Stimulated activated CD8-positive, alpha-beta memory T cell treated with anti-CD3 and anti-CD28 coated beads, Interleukin-12 subunit alpha, Interleukin-12 subunit beta, amount 100 ng/mL, for 24 hours (primary cell): ENCODE measurements around the gene PPHLN1.

ENCODE experiments used
- DNase-seq: peaks from one replicate; pipeline ENCODE4 v3.0.0-alpha.2; 2020; ENCODE audit errors: extremely low read depth

Gene PPHLN1

DNA sequence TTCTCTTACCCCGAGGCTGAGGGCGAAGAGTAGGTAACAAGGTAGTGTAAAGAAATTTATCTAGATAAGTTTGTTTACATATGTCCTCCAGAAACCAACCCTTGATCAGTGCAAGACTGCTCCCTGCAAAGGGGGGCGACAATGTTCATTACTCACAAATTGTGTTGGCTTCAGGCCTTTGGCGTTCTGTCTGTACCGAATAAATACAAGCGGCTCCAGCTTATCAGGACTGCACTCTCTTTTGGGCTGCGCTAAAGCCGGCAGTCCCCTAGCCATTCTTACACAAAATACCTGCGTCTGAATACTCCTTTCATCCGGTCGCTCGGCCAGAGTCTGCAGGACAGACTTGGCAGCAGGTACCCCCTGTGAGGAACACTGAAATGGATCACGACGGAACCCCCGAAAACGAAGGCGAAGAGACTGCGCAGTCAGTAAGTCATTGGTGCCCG, 116.4 kb downstream of the PPHLN1 start:
- no peak for DNase-seq

DNA sequence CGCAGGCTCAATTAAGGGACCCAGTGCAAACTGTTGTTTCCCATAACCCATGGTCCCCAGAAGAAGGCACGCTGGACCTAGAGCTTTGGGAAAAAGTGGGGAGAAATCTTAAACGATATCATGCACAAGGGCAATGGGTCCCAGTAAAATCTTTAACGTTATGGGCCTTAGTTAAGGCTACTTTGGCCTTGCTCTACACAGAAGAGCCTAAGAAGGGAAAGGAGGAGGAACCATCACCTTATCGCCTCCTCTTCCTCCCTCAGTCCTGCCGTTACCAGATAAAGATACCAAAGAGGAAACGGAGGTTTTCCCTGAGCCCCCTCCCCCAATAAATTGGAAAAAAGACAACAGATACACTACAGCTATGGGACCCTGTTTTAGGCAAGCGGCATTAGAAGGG, 116.9 kb downstream of the PPHLN1 start:
- DNase-seq: no peak

DNA sequence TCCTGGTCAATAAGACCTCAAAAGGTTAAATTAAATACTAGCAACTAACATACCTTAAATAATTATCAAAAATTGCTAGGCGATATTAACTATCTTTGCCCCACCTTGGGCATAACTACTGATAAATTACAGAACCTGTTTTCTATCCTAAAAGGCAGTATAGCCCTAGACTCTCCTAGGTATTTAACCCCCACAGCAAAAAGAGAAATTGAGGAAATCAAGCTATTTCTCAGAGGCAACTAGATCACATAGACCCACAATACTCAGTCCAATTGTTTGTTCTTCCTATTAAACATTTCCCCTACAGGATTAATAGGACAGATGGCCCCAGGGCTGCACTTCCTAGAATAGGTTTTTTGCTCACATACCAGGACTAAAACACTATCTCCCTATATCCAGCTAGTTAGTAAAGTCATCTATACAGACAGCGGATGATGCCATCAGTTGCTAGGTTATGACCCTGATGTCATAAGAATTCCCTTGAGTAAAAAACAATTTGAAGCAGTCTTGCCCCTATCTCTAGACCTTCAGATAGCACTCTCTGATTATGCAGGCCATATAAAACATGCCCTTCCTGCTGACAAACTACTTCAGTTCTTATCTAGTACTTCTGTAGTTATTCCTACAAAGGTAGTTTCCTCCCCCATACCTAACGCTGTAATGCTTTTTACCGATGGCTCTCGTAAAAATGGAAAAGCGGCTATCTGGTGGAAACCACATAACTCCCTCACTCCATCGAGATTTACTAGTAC, 118.4 kb downstream of the PPHLN1 start:
- DNase-seq: no peak

DNA sequence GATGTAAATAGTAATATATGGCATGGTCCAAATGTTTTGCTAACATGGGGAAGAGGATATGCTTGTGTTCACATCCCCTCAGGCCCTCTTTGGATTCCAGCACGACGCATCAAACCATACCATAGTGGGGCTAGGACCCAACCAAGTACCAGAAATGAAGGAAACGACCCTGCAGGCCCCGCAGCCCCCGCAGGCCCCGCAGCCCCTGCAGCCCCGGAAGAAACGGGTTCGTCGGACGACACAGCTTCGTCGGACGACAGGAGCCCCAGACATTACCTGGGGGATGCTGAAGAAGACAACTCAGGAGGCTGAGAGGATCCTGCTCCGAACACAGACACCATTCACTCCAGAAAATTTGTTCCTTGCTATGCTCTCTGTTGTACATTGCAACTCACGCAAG, 119.9 kb downstream of the PPHLN1 start:
- no peak for DNase-seq

DNA sequence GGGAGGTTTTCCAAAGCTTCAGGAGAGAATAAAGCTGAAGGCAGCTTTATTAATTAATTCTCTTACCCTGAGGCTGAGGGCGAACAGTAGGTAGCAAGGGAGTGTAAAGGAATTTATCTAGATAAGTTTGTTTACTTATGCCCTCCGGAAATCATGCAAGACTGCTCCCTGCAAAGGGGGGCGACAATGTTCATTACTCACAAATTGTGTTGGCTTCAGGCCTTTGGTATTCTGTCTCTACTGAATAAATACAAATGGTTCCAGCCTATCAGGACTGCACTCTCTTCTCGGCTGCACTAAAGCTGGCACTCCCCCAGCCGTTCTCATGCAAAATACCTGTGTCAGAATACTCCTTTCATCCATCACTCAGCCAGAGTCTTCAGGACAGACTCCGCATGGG, 120.8 kb downstream of the PPHLN1 start:
- no peak for DNase-seq

DNA sequence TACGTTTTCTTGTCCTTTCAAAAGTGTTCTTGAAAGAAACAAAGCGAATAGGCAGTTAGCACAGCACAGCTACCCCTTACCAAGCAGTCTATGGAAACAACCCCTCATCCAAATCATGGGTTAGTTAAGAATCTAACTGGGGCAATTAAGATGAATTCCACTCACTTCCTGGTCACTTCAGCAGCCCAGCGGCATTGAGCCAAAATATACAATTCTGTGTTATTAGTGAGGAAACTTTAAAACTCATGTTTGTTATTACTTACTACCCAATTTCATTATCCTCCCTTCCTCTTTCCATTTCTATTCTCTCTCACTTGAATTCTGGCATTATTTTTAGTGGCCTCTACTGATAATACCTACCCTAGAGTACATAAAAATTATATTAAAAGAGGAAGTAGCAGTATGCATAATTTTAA, 121.4 kb downstream of the PPHLN1 start:
- no peak for DNase-seq

DNA sequence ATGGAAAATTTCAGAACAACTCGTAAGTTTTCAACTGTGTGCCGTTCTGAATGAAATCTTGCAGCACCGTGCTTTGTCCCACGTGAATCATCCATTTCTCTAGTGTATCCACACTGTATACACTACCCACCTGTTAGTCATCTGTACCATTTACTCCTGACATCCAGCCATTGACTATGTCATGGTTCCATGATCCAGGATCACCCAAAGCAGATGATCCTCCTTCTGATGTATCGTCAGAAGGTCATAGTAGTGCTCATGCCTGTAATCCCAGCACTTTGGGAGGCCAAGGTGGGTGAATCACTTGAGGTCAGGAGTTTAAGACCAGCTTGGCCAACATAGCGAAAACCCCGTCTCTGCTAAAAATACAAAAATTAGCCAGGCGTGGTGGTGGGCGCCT, 122.9 kb downstream of the PPHLN1 start:
- DNase-seq: no peak

DNA sequence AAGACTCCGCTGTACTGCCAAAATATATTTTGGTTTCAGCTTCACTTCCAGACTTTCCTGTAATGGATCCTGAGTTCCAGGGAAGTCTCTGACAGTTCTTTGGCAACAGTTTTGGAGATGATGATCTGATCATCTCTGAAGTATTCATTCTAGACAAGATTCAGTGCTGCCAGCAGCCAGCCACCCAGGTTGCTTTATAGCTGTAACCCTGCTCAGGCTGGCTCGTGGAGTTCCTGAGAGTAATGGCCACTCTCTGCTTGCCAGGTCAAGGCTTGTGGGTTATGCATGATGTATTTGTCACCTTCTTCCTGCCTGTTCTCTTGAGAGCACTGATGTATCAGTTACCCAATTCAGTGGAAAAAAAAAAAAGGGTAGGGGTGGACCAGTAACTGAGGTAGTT, 124.3 kb downstream of the PPHLN1 start:
- no peak for DNase-seq

DNA sequence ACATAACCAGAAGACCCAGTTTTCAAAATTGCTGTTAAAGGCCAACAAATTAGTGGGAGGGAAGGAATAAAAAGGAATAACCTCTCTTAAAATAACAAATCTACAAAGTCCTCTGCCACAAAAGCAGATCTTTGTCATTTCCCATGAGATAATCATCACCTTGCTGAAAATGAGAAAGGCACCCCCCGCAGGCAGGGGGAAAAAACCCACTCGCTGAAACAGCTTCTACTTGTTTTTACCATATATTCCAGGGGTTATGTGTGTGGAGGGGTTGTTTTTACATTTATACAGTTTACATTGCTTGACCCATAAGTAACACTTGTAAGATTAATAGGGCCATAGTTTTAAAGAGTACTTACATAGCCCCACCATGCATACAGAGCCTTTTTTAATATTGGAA, 132.6 kb downstream of the PPHLN1 start:
- no peak for DNase-seq

DNA sequence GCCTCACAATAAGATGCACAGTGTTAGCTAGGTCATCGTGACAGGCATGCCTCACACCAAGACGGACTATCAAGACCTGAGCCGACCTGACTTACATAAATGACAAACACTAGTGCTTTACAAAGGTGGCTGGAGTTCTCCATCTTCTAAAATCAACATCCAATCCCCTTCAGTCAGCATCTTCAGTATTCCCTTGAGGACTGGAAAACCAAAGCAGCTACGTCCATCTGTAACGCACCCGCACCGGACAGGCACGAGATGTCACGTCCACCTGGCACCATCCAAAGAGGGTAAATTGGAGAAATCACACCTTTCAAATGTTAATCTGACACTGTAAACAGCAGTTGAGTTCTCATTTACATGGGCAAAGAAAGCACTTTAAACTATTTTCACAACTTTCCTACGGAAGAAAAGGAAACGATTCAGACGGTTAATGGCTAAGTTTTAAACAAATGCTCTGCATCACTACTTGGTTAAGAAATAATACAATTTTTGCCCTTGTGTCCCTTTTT, 133.4 kb downstream of the PPHLN1 start:
- DNase-seq: no peak

DNA sequence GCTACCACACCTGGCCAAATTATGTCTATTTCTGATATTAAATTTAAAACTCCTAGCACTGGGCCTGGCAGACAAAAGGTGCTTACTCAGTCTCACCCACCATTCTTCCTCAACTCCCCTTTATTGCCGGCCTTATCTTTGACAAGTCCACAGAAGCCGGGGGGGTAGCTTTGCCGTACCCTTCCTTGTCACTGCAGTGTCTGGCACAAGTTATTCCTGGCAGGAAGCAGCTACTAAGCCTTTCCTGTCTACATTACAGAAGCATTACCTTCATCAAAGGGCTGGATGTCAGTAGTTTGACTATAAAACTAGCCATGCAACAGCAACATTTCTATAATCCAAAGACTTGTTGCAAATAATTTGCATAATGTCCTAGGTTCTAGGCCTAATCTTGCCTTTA, 136.5 kb downstream of the PPHLN1 start:
- no peak for DNase-seq

DNA sequence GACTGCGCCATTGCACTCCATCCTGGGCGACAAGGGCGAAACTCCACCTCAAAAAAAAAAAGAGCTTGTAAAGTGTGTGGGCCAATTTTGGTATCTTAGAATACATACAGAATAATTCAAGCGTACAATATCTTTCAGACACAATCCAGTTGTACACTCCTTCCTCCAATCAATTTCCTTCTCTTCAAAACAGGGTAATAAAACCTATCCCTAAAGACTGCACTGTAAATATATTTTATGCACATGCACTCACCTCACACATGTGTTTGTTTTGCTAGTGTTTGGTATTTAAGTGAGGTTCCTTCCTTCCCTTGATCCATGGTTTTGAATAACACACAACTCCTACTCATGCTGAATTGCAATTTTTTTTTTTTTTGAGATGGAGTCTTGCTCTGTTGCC, 137.7 kb downstream of the PPHLN1 start:
- DNase-seq: no peak

DNA sequence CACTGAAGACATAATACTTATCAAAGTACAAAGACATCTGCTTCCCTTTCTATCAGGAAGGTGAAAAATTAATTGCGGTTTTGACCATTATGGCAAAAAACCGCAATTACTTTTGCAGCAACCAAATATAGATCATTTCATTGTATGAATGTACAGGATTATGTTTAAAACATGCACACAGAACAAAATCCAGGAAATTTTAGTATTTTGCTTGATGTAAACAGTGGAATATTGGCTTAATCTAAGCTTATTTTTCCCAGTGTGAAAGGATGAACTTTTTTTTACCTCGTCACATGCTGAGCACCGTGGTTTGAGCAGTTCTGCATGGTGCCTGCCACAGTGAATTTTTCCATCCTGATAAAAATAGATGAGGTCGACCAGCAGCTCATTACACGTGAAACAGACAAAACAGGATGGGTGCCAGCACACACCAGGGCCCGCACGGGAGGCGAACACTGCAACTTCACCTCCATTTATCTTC, 142.4 kb downstream of the PPHLN1 start:
- DNase-seq: no peak

DNA sequence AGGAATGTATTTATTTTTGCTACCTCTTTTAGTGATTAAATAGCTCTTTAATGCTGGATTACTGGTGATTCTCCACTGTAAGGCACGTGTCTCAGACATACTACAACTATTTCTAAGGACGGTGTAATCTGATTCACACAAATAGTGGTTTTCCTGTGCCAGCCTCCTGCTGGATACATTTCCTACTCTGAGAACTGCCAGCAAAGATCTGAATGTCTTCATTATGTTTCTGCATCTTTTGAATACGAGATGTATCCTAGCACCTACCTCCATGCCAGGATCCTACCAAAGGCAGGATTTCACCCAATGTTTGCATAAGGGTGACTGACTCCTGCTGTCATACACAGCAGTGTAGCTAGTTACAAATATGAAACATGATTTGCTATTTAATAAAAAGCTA, 143.0 kb downstream of the PPHLN1 start:
- no peak for DNase-seq

DNA sequence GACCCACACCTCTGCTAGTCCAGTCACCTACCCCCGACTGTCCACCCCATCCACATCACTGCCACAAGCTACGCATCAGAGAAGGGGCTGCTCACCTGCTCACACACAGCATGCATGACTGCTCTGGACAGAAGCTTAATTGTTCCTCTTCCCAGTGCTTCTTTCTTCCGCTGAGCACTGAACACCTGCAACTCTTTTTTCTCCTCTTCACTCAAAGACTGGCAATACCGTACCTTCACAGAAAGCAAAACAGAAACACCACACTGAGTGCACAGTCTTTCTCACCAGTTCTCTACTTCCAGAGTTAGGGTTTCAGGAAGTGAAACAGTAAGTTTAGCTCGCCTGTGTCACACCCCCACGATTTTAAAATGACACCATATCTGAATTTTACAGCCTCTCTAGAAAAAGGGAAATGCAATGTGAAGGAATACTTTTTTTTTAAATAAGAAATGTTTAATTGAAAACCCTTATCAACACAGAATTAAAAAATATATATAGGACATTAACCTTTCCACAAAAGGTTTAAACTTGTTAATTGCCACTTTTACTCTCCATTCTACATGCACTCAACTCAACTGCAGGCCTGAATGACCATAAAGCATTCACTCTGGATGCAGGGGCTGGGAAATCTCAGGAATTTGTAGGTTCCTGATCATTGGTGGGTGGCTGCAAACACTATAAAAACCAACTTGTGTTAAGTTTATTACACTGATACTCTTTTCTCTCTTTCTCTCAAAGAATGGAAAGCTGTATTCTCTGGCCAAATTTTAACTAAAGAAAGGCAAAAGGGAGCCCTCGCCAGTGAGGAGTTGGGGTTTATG, 143.6 kb downstream of the PPHLN1 start:
- DNase-seq: no peak

DNA sequence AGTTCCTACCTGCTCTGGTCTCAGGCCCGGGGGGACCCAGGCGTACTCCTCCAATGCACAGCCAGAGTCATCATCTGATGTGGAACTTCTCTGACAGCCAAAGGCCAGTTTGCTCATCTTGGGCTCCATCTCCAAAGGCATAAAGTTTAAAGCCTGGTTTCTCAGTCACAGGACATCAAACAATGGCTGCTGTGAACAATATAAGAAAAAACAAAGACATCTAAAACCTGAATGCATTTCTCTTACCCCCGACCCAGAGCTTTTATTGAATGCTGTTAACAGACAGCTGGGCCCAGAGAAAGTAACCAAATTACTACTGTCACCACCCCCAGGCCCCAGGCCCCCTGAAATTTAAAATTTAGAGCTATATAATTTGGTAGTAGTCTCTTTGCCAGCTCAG, 146.4 kb downstream of the PPHLN1 start:
- DNase-seq: no peak

DNA sequence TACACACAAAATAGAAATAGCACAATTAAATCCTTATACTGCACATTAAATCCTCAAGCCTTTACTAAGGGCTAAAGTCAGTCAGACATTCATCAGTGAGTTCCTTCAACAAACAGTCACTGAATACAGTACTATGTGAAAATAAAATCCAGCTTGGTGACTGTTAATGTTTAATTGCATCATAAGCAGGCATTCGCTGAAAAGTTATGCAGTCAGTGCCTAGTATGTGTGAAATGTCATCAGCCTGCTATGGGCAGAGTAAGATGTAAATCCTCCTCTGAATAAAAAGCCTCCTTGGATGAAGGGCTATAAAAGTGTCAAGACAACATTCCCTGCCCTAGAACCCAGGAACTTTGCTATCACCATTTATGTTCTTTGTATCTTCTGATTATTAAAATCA, 147.2 kb downstream of the PPHLN1 start:
- no peak for DNase-seq

DNA sequence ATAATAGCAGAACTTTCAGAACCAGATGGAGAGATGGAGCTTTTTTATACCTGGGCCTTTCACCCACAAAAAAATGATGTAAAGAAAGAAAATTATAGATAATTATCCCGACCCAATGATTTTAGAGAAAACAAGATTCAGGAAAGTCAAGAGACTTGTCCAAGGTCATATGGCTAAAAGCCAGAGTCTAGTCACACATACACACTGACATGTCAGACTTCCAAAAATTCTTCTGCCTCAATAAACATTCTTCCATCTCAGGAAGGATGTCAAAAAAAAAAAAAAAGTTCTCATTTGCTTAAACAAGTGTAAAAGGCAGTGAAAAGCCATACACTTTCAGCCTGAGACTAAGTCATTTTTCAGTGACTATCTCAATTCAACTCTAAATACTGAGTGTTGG, 147.6 kb downstream of the PPHLN1 start:
- DNase-seq: no peak

DNA sequence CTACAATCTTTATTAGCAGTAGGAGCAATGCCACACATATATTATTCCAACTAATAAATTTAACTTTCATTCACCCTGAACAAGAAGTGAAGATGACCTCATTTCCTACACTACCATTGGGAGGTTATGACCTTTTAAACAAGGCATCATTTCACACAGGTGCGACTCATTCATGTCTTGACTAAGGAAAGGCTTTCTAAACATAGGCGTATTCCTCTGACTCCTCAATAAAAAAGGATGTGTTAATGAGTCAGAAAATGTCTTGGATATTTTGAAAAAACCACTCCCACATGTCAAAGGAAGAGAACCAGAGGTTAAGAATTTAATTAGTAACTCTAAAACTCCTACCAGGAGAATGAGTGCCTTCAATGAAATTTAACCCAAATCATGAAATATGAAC, 148.4 kb downstream of the PPHLN1 start:
- no peak for DNase-seq

DNA sequence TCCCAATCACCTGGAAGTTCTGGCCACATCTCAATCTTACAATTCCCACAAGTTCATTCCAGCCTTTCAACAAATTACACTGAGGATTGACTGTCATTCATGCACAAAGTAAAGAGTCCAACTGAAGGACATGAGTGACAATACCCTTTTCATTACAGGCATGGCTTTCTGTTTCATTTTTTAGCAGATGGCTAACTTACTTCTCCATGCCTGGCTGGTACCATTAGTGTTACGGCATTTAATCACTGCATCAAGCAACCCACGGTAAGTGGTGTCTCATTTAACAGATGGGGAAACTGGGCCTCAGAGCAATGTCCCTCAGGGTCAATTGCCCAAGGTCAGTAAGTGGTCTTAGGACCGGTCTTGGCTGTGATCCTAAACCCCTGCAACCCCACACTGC, 149.1 kb downstream of the PPHLN1 start:
- DNase-seq: no peak

DNA sequence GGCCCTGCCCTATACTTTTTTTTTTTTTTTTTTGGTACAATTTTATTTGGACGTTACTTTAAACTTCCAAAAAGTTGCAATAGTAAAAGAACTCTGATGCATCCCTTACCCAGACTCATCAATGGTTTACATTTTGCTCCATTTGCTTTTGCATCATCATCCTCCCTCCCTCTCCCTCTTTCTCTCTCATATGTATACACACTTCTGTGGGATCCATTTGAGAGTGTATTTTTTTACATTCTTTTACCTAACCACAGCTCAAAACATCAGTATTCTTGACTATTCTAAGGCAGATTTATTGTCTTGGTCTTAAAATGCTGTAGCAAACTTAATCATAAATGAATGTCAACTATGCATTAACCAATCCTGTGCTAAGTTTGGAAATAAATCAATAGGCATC, 152.0 kb downstream of the PPHLN1 start:
- no peak for DNase-seq

DNA sequence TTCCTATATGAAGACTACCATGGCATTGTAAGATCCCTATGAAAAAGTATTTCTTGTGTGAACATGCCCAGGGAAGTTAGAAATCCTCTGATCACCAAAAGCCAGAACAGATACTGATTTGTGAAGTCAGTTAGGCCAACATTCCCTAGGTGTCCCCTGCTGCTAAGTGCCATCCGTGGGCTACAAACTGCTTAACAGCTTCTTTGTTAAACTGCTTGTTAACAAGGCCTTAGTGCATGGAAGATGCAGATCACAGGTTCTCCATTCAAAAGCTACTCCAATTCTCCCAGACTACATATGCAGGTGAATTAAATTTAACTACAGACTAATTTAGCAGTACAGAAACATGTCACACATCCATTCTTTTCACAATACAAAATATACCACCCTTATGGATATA, 155.4 kb downstream of the PPHLN1 start:
- no peak for DNase-seq
